GM18505 (cell line): Measurements from ENCODE around the gene VPS33B.
A peak's percentile ranks its signal among the peaks of the same experiment; 100 is the strongest.

ENCODE experiments used
- ATAC-seq: cut with Tn5 transposase; IDR thresholded peaks from one replicate; pipeline ENCODE4 v1.9.1; 2021; ENCODE audit not compliant: unreplicated experiment
- POLR2A ChIP-seq: IDR thresholded peaks from 4 replicates; pipeline ENCODE4 v1.6.1; 2011; ENCODE audit warnings: borderline replicate concordance; ENCODE audit not compliant: insufficient read depth, insufficient read length; ENCODE audit errors: extremely low read depth

Gene VPS33B

GRCh38 chr15:90956274-90957030 is 65.9 kb downstream of the VPS33B start:
- TF ChIP-seq POLR2A: peak; percentile 32
- peak; percentile 29 for ATAC-seq

DNA sequence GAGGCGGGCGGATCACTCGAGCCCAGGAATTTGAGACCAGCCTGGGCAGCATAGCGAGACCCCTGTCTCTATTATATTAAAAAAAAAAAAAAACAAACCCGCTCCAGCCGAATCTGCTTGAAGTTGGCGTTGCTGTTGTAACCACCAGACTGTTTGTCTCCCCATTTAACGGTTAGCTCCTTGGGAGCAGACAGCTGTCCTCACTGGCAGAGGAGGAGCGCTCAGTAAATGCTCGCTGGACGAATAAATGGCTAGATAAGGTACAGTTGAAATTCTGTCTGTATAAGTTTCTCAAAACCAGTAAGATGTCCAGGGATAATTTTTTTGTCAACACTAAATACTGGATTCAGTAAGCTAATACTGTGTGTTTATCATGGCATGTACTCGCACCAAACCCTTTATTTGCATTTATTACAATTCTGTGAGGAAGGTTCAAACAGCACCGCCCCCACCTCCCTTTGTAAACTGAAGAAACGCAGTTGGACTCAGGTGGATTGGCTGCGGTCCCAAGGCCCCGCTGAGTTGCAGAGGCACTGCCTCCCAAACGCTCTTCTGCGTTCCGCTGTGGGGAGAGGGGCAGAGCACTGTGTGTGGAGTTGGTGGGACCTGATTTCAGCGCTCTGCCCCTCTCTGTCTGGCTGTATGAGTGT is 66.6 kb downstream of the VPS33B start:
- no peak for ATAC-seq
- TF ChIP-seq POLR2A: no peak

DNA sequence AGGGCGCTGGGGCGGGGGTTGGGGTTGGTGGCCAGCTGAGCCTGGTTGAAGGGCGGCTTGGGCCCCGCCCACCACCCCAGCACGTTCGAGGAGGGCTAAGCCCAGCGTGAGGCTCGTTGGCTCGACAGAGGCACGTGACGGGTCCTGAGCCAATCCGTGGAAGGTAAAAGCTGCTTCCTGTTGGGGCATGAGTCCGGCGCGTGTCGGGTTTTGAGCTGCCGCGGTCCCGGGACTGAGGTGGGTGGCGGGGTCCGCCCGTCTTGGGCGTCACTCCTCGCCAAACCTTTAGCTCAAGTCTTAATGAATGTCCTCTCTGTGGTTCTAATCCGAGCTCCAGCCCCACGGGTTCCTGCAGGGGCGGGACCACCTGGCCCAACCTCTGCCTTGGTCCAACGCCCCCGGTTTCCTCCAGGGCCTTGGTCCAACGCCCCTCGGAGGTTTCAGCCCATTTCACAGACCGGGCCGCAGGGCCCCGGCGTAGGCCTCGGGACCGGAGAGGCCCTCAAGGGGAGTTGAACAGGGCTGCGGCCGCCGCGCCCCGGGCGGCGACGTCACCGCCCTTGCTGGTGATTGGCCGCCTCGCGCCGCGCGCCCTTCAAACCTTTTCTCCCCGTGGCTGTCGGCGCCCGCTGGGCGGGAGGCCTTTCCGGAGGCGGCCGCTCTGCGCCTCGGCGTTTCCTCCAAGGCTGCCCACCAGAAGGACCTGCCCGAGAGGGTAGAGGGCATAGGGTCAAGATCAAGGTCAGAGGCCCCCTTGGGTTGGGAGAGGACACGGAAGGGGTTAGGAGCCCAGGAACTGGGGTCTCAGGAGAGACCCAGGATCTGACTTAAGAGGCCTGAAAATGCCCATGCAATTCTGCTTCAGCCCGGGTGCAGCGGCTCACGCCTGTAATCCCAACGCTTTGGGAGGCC is 67.4 kb downstream of the VPS33B start, which contains the start of gene RCCD1:
TSS of gene RCCD1 (plus strand) at position 173 of the 912 bp plus-strand sequence. CDS start 1,851 bp downstream, outside the sequence.
- peak; percentile 90 for ATAC-seq
- peak; percentile 84 for TF ChIP-seq POLR2A

- no peak for TF ChIP-seq POLR2A
- ATAC-seq: no peak
These were observed 68.3 kb downstream of the VPS33B start for GRCh38 chr15:90953947-90954711.

GRCh38 chr15:90952901-90953677 is 69.3 kb downstream of the VPS33B start:
- TF ChIP-seq POLR2A: no peak

GRCh38 chr15:90950676-90951075 is 71.7 kb downstream of the VPS33B start:
- ATAC-seq: no peak
- no peak for TF ChIP-seq POLR2A

More at GRCh38 chr15:90952901-90953677, 69.3 kb downstream of the VPS33B start:
- no peak for ATAC-seq

DNA sequence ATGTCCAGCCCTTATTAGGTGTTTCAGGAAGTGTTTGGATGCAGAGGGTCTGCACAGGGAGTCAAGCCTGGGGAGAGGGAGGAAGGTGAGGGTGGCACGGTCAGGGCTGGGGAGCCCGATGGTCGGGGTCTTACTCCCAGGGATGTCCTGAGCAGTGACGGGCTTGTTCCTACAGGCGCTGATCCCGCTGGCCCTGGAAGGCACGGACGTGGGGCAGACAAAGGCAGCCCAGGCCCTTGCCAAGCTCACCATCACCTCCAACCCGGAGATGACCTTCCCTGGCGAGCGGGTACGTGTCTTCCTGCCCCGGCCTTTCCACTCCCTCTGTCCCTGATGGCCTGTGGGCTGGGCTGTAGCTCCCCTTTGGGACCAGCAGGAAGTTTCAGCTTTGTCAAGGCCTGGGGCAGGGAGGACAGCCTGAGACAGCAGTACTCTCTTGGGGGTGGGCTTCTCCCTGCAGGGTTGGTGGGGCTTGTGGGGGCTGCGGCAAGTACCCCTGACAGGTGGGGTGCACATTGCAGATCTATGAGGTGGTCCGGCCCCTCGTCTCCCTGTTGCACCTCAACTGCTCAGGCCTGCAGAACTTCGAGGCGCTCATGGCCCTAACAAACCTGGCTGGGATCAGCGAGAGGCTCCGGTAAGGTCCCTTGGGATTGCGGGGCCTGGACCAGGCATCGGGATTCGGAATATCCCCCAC is 72.3 kb downstream of the VPS33B start:
- no peak for TF ChIP-seq POLR2A

More for the DNA sequence above, 72.3 kb downstream of the VPS33B start:
- no peak for ATAC-seq
